ENCODE data around the gene LRRC3. TPM values are rescaled to one million over a fixed set of nuclear protein-coding genes. Genes with fewer than 3 reads are reported as not detected.

LRRC3 gene
- total RNA-seq, 1 donor from 2014 or later = 0.99 TPM

DNA sequence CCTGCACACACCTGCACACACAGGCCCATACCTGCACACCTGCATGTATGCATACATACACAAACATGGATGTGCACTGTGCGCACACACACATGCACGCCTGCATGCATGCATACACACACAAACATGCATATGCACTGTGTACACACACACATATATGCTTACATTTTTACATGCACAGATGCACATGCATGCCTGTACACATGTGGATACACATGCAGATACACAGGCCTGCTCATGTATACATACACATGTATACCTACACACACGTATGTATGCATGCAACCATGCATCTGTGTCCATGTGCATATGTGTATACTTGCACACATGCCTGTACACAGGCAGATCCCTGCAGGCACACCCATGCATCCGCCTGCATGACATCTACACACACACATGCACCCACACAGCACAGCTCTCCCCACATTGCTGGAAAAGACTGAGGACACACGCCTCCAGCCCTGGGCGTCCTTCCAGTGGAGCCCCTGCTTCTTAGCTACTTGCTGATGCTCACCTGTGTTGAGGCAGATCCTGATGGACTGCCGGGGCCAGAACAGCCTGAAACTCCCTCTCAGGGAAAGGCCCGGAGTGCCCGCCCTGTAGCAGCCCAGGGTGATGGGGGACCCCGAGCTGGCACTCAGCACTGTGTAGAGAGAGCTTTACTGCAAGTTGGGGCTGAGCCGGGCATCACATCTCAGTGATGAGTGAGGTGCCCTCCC, 56.1 kb downstream of the LRRC3 start:
- DNase-seq (ENCODE audit: low read depth in 2 of 2) = no peak

Other genes starting within 250 kb of the LRRC3 start
- gene ICOSLG, start 214.6 kb upstream of the LRRC3 start, total RNA-seq = 0.65 and 0.79 TPM in 2 replicates
- gene DNMT3L, start 193.6 kb upstream of the LRRC3 start, total RNA-seq = not detected in 2 replicates
- gene AIRE, start 169.6 kb upstream of the LRRC3 start, total RNA-seq = not detected in 2 replicates
- gene PFKL, start 155.5 kb upstream of the LRRC3 start, total RNA-seq = 196 and 329 TPM in 2 replicates
- gene CFAP410, start 116.1 kb upstream of the LRRC3 start, total RNA-seq = 3.7 and 4.8 TPM in 2 replicates
- 0.22 and 0.40 TPM in 2 replicates for gene TRPM2, start 101.9 kb upstream of the LRRC3 start, total RNA-seq
- gene KRTAP10-1, start 84.7 kb downstream of the LRRC3 start, total RNA-seq = not detected in 2 replicates
- gene KRTAP10-2, start 96.0 kb downstream of the LRRC3 start, total RNA-seq = not detected in 2 replicates
- gene KRTAP10-3, start 103.3 kb downstream of the LRRC3 start, total RNA-seq = not detected in 2 replicates
- gene KRTAP10-4, start 118.2 kb downstream of the LRRC3 start, total RNA-seq = not detected in 2 replicates
- not detected in 2 replicates for gene KRTAP10-5, start 125.1 kb downstream of the LRRC3 start, total RNA-seq
- not detected in 2 replicates for gene KRTAP10-6, start 137.0 kb downstream of the LRRC3 start, total RNA-seq
- not detected in 2 replicates for gene KRTAP10-7, start 145.1 kb downstream of the LRRC3 start, total RNA-seq
- gene KRTAP10-8, start 156.6 kb downstream of the LRRC3 start, total RNA-seq = not detected in 2 replicates
- gene KRTAP10-9, start 171.6 kb downstream of the LRRC3 start, total RNA-seq = not detected in 2 replicates
- not detected in 2 replicates for gene KRTAP10-10, start 181.8 kb downstream of the LRRC3 start, total RNA-seq
- not detected in 2 replicates for gene KRTAP10-11, start 190.9 kb downstream of the LRRC3 start, total RNA-seq
- gene KRTAP12-4, start 199.1 kb downstream of the LRRC3 start, total RNA-seq = not detected in 2 replicates
- gene KRTAP12-3, start 202.4 kb downstream of the LRRC3 start, total RNA-seq = not detected in 2 replicates
- not detected in 2 replicates for gene KRTAP12-2, start 211.4 kb downstream of the LRRC3 start, total RNA-seq
- gene KRTAP12-1, start 226.7 kb downstream of the LRRC3 start, total RNA-seq = not detected in 2 replicates
- not detected in 2 replicates for gene KRTAP10-12, start 241.7 kb downstream of the LRRC3 start, total RNA-seq

Data from lung microvascular endothelial cell (primary cell).